Right cardiac atrium (tissue), 5 donors: ENCODE results near the gene C19orf47. TPM values are rescaled to one million over a fixed set of nuclear protein-coding genes. Genes with fewer than 3 reads are reported as not detected.
"Not testable (repeated sequence)": the region's sequence is repeated elsewhere in the genome, so short reads cannot be mapped to it uniquely, and the experiment has no call there.

Experiments used
- ATAC-seq, 2 donors: fragments of 200-7000 bp; cut with Tn5 transposase; one replicate each; pipeline versions ENCODE4 v1.8.0 to v1.9.1; 2020; ENCODE audit warnings: moderate library complexity in 2 of 2, mild to moderate bottlenecking in 1 of 2
- DNase-seq, 3 donors: peaks; one replicate each; pipeline ENCODE4 v3.0.0-alpha.2; 2020
- H3K27ac ChIP-seq: one replicate; pipeline ENCODE4 v1.5.1; 2013; ENCODE audit warnings: mild to moderate bottlenecking, low read length, control low read depth, moderate library complexity
- H3K27me3 ChIP-seq: one replicate; pipeline ENCODE4 v1.6.1; 2013; ENCODE audit not compliant: control insufficient read depth, insufficient read depth
- H3K4me1 ChIP-seq: one replicate; pipeline ENCODE4 v1.6.1; 2013; ENCODE audit warnings: low read length; ENCODE audit not compliant: control insufficient read depth, insufficient read depth
- H3K4me3 ChIP-seq: one replicate; pipeline ENCODE4 v1.5.1; 2013; ENCODE audit warnings: low read length, control low read depth
- H3K9me3 ChIP-seq: one replicate; pipeline ENCODE4 v1.6.1; 2013; ENCODE audit warnings: low read length; ENCODE audit not compliant: control insufficient read depth
- WGBS: extraction: QIAGEN DNeasy Blood & Tissue Kit; methylation state at CpG from one replicate; pipeline ENCODE4 v1.1.7; 2013; 5-methylcytosine and 5-hydroxymethylcytosine counted together
- intact Hi-C, 4 donors: fragments of 100-400 bp; cut with DNase I; formaldehyde crosslinking; loops; one replicate each; pipeline versions ENCODE4 v1.11.0 to v1.14.0; 2022 to 2023
- polyA plus RNA-seq: library from polyadenylated mRNA; stranded (reverse); fragments of 200-250 nt; gene quantifications from one replicate; pipeline ENCODE4 v1.2.3, GENCODE V29; 2013
- total RNA-seq, 4 donors: library from RNA; stranded (reverse); fragmentation: NEBNext Ultra II Directional; extraction: Animal tissue kit (Norgen Biotek cat#: 25700); gene quantifications; one replicate each; pipeline ENCODE4 v1.2.1, GENCODE V29; 2021
- donor health status: healthy with polysubstance abuse.
- donor health status: DM: no; HTN: yes; CAD: no.
- donor health status: DM: no; HTN: no; CAD: no.
- donor health status: DM: no; HTN: yes; CAD: no; lungs with severe emphysema.
- donor health status: DM: yes; HTN: yes; CAD: no.

C19orf47 gene
- total and polyA plus RNA-seq, 5 donors, result 116 to 194 (median 158) TPM

GRCh38 chr19:40374084-40374483, 25.9 kb upstream of the C19orf47 start:
- no peak for ATAC-seq
- 94% methylated on average over 7 of the region's 7 CpGs for WGBS

GRCh38 chr19:40371802-40372122, 23.6 kb upstream of the C19orf47 start:
- intact Hi-C loops, result no loop called here
- ATAC-seq (no peak), DNase-seq (no peak)
- H3K27me3 ChIP-seq, result no peaks in the 10 kb centered on the region
- no peaks in the 10 kb centered on the region for H3K9me3 ChIP-seq
- no peaks in the 10 kb centered on the region for H3K4me1 ChIP-seq
- H3K4me3 ChIP-seq, result no peak overlapping the region
- H3K27ac ChIP-seq, result no peak overlapping the region
- WGBS, result 93% methylated on average over 5 of the region's 5 CpGs

More at GRCh38 chr19:40374084-40374483, 25.9 kb upstream of the C19orf47 start:
- no peak overlapping the region for H3K27ac ChIP-seq
- DNase-seq, result no peak
- no peaks in the 10 kb centered on the region for H3K27me3 ChIP-seq
- H3K9me3 ChIP-seq, result no peaks in the 10 kb centered on the region
- H3K4me1 ChIP-seq, result no peaks in the 10 kb centered on the region
- intact Hi-C loops, result no loop called here
- no peak overlapping the region for H3K4me3 ChIP-seq

- DNase-seq (no peak), ATAC-seq (no peak)
- no peak overlapping the region for H3K4me3 ChIP-seq
- H3K4me1 ChIP-seq, result no peaks in the 10 kb centered on the region
- no peak overlapping the region for H3K27ac ChIP-seq
- intact Hi-C loops, result no loop called here
- 76% methylated on average over 7 of the region's 7 CpGs for WGBS
- no peaks in the 10 kb centered on the region for H3K9me3 ChIP-seq
- no peaks in the 10 kb centered on the region for H3K27me3 ChIP-seq
These were observed 23.0 kb upstream of the C19orf47 start for GRCh38 chr19:40370997-40371801.

GRCh38 chr19:40370253-40370652, 22.1 kb upstream of the C19orf47 start:
- ATAC-seq, H3K27ac ChIP-seq, H3K27me3 ChIP-seq, intact Hi-C loops, DNase-seq, H3K4me1 ChIP-seq, H3K9me3 ChIP-seq, H3K4me3 ChIP-seq: not testable (repeated sequence)
- WGBS, result 96% methylated on average over 3 of the region's 3 CpGs

- DNase-seq (no peak), ATAC-seq (no peak)
- 91% methylated on average over 12 of the region's 12 CpGs for WGBS
- Histone ChIP-seq H3K9me3 (no peaks in the 10 kb centered on the region), H3K27ac (no peak overlapping the region), H3K27me3 (no peaks in the 10 kb centered on the region), H3K4me3 (no peak overlapping the region), H3K4me1 (no peaks in the 10 kb centered on the region)
- intact Hi-C loops, result no loop called here
These were observed 21.6 kb upstream of the C19orf47 start for GRCh38 chr19:40369797-40370196.

- DNase-seq, result no peak
- no peaks in the 10 kb centered on the region for H3K9me3 ChIP-seq
- no peak for ATAC-seq
- H3K4me3 ChIP-seq, result no peak overlapping the region
- H3K4me1 ChIP-seq, result no peaks in the 10 kb centered on the region
- no peaks in the 10 kb centered on the region for H3K27me3 ChIP-seq
- intact Hi-C loops, result no loop called here
- 80% methylated on average over 16 of the region's 16 CpGs for WGBS
- H3K27ac ChIP-seq, result no peak overlapping the region
These were observed 19.6 kb upstream of the C19orf47 start for GRCh38 chr19:40367577-40368434.

GRCh38 chr19:40366697-40367561, 18.7 kb upstream of the C19orf47 start:
- no peak for DNase-seq
- Histone ChIP-seq H3K4me1 (no peaks in the 10 kb centered on the region), H3K27ac (no peak overlapping the region), H3K4me3 (no peak overlapping the region), H3K27me3 (no peaks in the 10 kb centered on the region), H3K9me3 (no peaks in the 10 kb centered on the region)
- 75% methylated on average over 27 of the region's 27 CpGs for WGBS
- intact Hi-C loops, result no loop called here
- ATAC-seq, result peak; percentile 4 to 7

GRCh38 chr19:40365613-40366401, 17.6 kb upstream of the C19orf47 start:
- H3K4me3 ChIP-seq, result peak overlapping the region; percentile 61
- intact Hi-C loops, result no loop called here
- WGBS, result 29% methylated on average over 28 of the region's 28 CpGs

GRCh38 chr19:40365010-40365409, 16.8 kb upstream of the C19orf47 start:
- 59% methylated on average over 3 of the region's 3 CpGs for WGBS
- no peaks in the 10 kb centered on the region for H3K9me3 ChIP-seq
- H3K27ac ChIP-seq, result no peak overlapping the region
- ATAC-seq, result no peak
- DNase-seq, result no peak
- H3K4me1 ChIP-seq, result no peaks in the 10 kb centered on the region
- H3K27me3 ChIP-seq, result no peaks in the 10 kb centered on the region
- intact Hi-C loops, result no loop called here
- no peak overlapping the region for H3K4me3 ChIP-seq

More at GRCh38 chr19:40365613-40366401, 17.6 kb upstream of the C19orf47 start:
- Histone ChIP-seq H3K27ac (no peak overlapping the region), H3K9me3 (no peaks in the 10 kb centered on the region), H3K27me3 (no peaks in the 10 kb centered on the region), H3K4me1 (no peaks in the 10 kb centered on the region)
- ATAC-seq (peak; percentile 86 to 93), DNase-seq (peak; percentile 71 to 92 (median 90))

- Histone ChIP-seq H3K9me3 (no peaks in the 10 kb centered on the region), H3K4me3 (no peak overlapping the region), H3K27me3 (no peaks in the 10 kb centered on the region), H3K4me1 (no peaks in the 10 kb centered on the region), H3K27ac (no peak overlapping the region)
- DNase-seq (no peak), ATAC-seq (no peak)
- 77% methylated on average over 5 of the region's 5 CpGs for WGBS
- intact Hi-C loops, result no loop called here
These were observed 14.9 kb upstream of the C19orf47 start for GRCh38 chr19:40363069-40363468.
